Mucosa of descending colon (tissue), 3 donors: ENCODE results near the gene FYB2. TPM values are rescaled to one million over a fixed set of nuclear protein-coding genes. Genes with fewer than 3 reads are reported as not detected.

Experiments
- ATAC-seq: fragments of 200-7000 bp; cut with Tn5 transposase; one replicate; pipeline ENCODE4 v1.9.1; 2020; ENCODE audit warnings: mild to moderate bottlenecking, moderate library complexity
- DNase-seq, 3 donors: peaks; one replicate each; pipeline ENCODE4 v3.0.0-alpha.2; 2020
- H3K36me3 ChIP-seq: fragments of 200-600 bp; one replicate; pipeline ENCODE4 v1.8.0; 2021; ENCODE audit warnings: low read depth, mild to moderate bottlenecking
- H3K4me1 ChIP-seq: fragments of 200-600 bp; one replicate; pipeline ENCODE4 v1.8.0; 2021; ENCODE audit warnings: low read depth, mild to moderate bottlenecking
- H3K4me3 ChIP-seq: fragments of 200-600 bp; one replicate; pipeline ENCODE4 v1.8.0; 2021; ENCODE audit warnings: mild to moderate bottlenecking
- H3K9me3 ChIP-seq: fragments of 200-600 bp; one replicate; pipeline ENCODE4 v1.8.0; 2021; ENCODE audit warnings: mild to moderate bottlenecking
- intact Hi-C, 2 donors: fragments of 100-400 bp; cut with DNase I in 1 of 2; cut with micrococcal nuclease in 1 of 2; formaldehyde crosslinking; loops; one replicate each; pipeline versions ENCODE4 v1.11.0 to v1.11.1; 2022; cut with DNase I, micrococcal nuclease
- total RNA-seq, 3 donors: library from RNA; stranded (reverse); fragmentation: NEBNext Ultra II Directional in 2 of 3; extraction: Animal tissue kit (Norgen Biotek cat#: 25700) in 2 of 3; gene quantifications; one replicate each; pipeline versions ENCODE4 v1.2.1 to v1.2.4, GENCODE V29; 2021 to 2023
- TF ChIP-seq, protein P1 (sequence below): fragments of 200-600 bp; IDR thresholded peaks from one replicate; pipeline ENCODE4 v1.8.0; 2022; ENCODE audit warnings: antibody characterized with exemption, mild to moderate bottlenecking
- donor health status: DM: no; HTN: no; CAD: no; lungs with moderate emphysema.
- donor health status: DM: no; HTN: no; CAD: no.
- donor health status: DM: no; HTN: yes; CAD: no.

Gene FYB2
- total RNA-seq, 3 donors from 2014 or later: 0.90 to 3.0 (median 0.95) TPM

DNA sequence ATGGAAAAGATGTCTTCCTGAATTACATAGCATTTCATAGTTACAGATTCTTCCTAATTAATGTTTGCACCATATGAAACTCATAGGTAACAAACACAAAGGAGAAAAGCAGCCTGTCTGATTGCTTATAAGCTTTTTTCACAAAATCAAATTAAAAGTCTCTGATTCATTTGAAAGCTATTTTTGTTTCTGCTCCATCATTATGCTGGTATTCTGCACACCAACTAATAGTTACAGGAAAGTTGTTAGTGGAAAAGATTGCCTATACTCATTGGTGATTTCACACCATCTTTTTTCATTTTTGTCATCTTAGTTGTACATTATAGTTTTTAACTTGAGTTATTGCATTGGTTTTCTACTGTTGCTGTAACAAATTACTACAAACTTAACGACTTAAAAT lies 104.0 kb downstream of the FYB2 start:
- Histone ChIP-seq H3K9me3 (no peaks in the 10 kb centered on the region), H3K4me3 (no peak overlapping the region), H3K36me3 (no peaks in the 10 kb centered on the region), H3K4me1 (no peaks in the 10 kb centered on the region)
- TF ChIP-seq, protein P1, sequence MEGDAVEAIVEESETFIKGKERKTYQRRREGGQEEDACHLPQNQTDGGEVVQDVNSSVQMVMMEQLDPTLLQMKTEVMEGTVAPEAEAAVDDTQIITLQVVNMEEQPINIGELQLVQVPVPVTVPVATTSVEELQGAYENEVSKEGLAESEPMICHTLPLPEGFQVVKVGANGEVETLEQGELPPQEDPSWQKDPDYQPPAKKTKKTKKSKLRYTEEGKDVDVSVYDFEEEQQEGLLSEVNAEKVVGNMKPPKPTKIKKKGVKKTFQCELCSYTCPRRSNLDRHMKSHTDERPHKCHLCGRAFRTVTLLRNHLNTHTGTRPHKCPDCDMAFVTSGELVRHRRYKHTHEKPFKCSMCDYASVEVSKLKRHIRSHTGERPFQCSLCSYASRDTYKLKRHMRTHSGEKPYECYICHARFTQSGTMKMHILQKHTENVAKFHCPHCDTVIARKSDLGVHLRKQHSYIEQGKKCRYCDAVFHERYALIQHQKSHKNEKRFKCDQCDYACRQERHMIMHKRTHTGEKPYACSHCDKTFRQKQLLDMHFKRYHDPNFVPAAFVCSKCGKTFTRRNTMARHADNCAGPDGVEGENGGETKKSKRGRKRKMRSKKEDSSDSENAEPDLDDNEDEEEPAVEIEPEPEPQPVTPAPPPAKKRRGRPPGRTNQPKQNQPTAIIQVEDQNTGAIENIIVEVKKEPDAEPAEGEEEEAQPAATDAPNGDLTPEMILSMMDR: no peak
- ATAC-seq (no peak), DNase-seq (no peak)
- intact Hi-C loops: no loop called here

DNA sequence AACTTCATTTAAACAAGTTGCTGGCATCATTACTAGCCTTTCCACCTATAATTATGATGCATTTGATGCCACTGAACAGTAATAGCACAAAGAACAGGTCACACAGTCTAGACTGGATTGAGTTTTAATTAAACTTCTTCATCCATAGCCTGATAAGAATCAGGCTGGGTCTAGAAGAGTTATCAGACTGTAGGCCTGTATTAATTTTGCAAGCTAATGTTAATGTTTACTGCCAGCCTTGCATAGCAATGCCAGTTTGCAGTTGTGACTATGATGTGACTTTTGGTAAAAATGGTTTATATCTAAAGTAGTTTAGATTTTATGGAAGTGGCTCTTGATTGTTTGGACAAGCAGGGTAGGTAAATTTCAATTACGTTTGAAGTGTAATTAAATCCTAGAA lies 106.1 kb downstream of the FYB2 start:
- DNase-seq (no peak), ATAC-seq (no peak)
- TF ChIP-seq, protein P1: no peak
- H3K9me3 ChIP-seq: no peaks in the 10 kb centered on the region
- intact Hi-C loops: no loop called here
- no peaks in the 10 kb centered on the region for H3K36me3 ChIP-seq
- no peaks in the 10 kb centered on the region for H3K4me1 ChIP-seq
- H3K4me3 ChIP-seq: no peak overlapping the region

DNA sequence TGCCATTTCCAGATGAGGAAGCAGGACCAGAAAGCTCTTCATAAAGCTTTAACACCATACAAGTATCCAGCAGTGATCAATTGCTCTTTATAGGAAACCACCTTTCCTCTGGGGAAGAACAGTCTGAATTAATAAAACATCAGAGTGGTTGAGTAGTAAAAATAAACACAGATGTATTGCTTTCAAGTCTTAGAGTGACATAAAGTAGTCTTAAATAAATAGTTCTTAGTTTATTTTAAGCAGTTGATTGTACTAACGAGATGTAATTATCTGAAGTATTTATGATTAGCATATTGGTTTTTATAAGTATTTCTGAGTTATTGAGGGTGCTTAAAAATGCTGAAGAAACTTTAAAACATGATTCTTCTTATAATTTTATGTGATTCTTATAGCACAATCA lies 107.1 kb downstream of the FYB2 start:
- no peaks in the 10 kb centered on the region for H3K4me1 ChIP-seq
- no peaks in the 10 kb centered on the region for H3K9me3 ChIP-seq
- intact Hi-C loops: no loop called here
- ATAC-seq (no peak), DNase-seq (no peak)
- H3K36me3 ChIP-seq: no peaks in the 10 kb centered on the region
- H3K4me3 ChIP-seq: no peak overlapping the region
- TF ChIP-seq, protein P1: no peak

DNA sequence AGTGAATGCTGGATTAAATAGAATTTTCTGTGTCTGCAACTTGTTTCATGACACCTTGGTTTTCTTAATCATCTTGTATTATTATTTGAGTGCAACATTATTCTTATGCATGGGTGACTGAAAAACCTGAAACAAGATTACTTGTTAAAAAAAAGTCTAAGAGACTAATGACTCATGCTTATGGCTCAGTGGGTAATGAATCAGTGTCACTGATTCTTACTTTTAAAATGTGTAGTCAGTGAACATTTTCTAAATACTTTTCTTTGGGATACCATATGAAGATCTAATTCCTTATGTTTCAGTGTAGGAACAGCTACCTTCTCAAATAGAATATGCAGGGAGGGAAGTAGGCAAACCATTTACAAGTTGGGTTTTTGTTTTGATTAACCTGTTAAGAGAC lies 108.6 kb downstream of the FYB2 start:
- Histone ChIP-seq H3K4me1 (no peaks in the 10 kb centered on the region), H3K9me3 (no peaks in the 10 kb centered on the region), H3K36me3 (no peaks in the 10 kb centered on the region), H3K4me3 (no peak overlapping the region)
- TF ChIP-seq, protein P1: no peak
- DNase-seq (no peak), ATAC-seq (no peak)
- intact Hi-C loops: no loop called here

DNA sequence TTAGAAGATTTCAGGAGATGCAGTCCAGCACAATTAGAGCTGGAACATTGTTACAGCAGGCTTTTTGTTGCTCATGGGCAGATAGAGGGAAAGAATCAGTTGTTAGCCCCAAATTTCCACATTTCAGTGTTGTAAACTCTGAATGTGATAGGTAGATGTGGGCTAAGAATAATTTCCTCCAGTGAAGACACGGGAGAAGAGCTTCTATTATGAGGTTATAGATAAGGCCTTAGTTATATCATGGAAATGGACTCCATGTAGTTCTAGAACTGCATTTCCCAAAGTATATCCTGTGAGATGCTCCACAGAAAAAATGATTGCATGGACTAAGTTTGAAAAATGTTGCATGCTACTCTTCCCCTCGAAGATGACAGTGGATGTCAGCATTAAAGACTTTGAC lies 109.2 kb downstream of the FYB2 start:
- intact Hi-C loops: loop anchor here in 1 of 2 donors (10.0 kb wide), 1 partner anchor 1425 kb away; no protein-coding TSS in a partner anchor
- DNase-seq: no peak
- Histone ChIP-seq H3K36me3 (no peaks in the 10 kb centered on the region), H3K9me3 (no peaks in the 10 kb centered on the region), H3K4me1 (no peaks in the 10 kb centered on the region), H3K4me3 (no peak overlapping the region)
- TF ChIP-seq, protein P1: no peak
- ATAC-seq: no peak

DNA sequence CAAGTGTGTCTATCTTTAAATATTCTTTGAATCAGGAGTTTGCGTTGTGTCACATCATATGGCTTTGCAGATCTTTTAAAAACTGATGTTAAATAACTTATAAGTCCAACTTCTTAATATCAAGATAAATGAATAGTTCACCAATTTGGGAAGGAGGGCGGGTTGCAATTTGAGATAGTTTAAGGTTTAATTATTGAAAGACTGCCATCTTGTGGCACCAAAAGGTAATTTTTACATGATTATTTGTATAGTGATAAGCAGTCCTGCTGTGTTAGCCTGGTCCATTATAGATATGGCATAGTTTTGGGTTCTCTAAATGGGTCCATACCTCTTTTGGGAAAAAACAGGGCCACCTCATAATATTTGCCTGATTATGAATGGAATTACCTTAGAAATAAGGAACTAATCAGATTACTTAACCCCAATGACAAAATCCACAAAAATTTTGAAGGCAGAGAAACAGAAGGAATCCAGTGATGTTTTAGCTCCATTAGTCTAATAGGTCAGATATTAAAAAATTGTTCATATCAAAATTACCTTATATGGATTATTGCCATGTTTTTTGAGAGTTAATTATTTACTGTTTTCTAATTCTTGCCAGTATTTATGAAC lies 109.8 kb downstream of the FYB2 start:
- ATAC-seq (peak; percentile 50), DNase-seq (peak in 1 of 3 donors; percentile 56)
- no peaks in the 10 kb centered on the region for H3K36me3 ChIP-seq

More for the DNA sequence above, 109.8 kb downstream of the FYB2 start:
- intact Hi-C loops: loop anchor here in 1 of 2 donors (10.0 kb wide), 1 partner anchor 1425 kb away; no protein-coding TSS in a partner anchor
- Histone ChIP-seq H3K9me3 (no peaks in the 10 kb centered on the region), H3K4me1 (no peaks in the 10 kb centered on the region), H3K4me3 (no peak overlapping the region)
- TF ChIP-seq, protein P1: peak; percentile 26
